Ascending aorta (tissue), 2 donors: ENCODE measurements around the gene MEIS2. TPM values are rescaled to one million over a fixed set of nuclear protein-coding genes. Genes with fewer than 3 reads are reported as not detected.

Source experiments
- DNase-seq, 2 donors: peaks; one replicate each; pipeline ENCODE4 v3.0.0-alpha.2; 2019; ENCODE audit warnings: low spot score in 2 of 2
- H3K27ac ChIP-seq, 2 donors: fragments of 200-600 bp; sonication (generic); one replicate each; pipeline ENCODE4 v1.5.1; 2016 to 2017; ENCODE audit warnings: mild to moderate bottlenecking in 1 of 2
- H3K27me3 ChIP-seq: fragments of 200-600 bp; sonication (generic); one replicate; pipeline ENCODE4 v1.5.1; 2017
- H3K36me3 ChIP-seq, 2 donors: fragments of 200-600 bp; sonication (generic); one replicate each; pipeline ENCODE4 v1.5.1; 2016
- H3K4me1 ChIP-seq, 2 donors: fragments of 200-600 bp; sonication (generic); one replicate each; pipeline ENCODE4 v1.5.1; 2016 to 2017; ENCODE audit warnings: mild to moderate bottlenecking in 1 of 2
- H3K4me3 ChIP-seq, 2 donors: fragments of 200-600 bp; sonication (generic); one replicate each; pipeline ENCODE4 v1.5.1; 2016 to 2017; ENCODE audit warnings: mild to moderate bottlenecking in 1 of 2
- H3K9me3 ChIP-seq, 2 donors: fragments of 200-600 bp; sonication (generic); one replicate each; pipeline ENCODE4 v1.5.1; 2016
- CTCF ChIP-seq, 3 experiments: fragments of 200-600 bp in 2 of 3; fragments of 450-650 bp in 1 of 3; sonication (generic) in 2 of 3; IDR thresholded peaks; one replicate each; pipeline ENCODE4 v1.5.1; 2016 to 2019; ENCODE audit warnings: antibody characterized with exemption in 3 of 3, mild to moderate bottlenecking in 1 of 3, moderate library complexity in 1 of 3
- intact Hi-C: fragments of 100-400 bp; cut with DNase I; formaldehyde crosslinking; loops from one replicate; pipeline ENCODE4 v1.15.1; 2023
- total RNA-seq: library from RNA; depleted of rRNA; stranded (reverse); fragments of >200 nt; gene quantifications from one replicate; pipeline ENCODE4 v1.1.0, GENCODE V29; 2016

The MEIS2 gene
- total RNA-seq, 1 donor from 2014 or later, result 11.5 TPM

GRCh38 chr15:37102305-37103162 is 2.2 kb upstream of the MEIS2 start:
- Histone ChIP-seq H3K4me1 (peaks cover 0 to 3% of the 10 kb centered on the region in 2 donors), H3K27me3 (no peaks in the 10 kb centered on the region), H3K9me3 (no peaks in the 10 kb centered on the region), H3K36me3 (no peaks in the 10 kb centered on the region), H3K4me3 (peak overlapping the region; percentile 66 to 81), H3K27ac (peak overlapping the region; percentile 94 to 96)
- intact Hi-C loops, result loop anchor here (10.0 kb wide), 2 partner anchors 748 to 1348 kb away; no protein-coding TSS in a partner anchor
- no peak for DNase-seq
- TF ChIP-seq CTCF (IDR thresholded peaks at IDR 0.05), result no peak

GRCh38 chr15:37101980-37102304 is 1.6 kb upstream of the MEIS2 start:
- Histone ChIP-seq H3K9me3 (no peaks in the 10 kb centered on the region), H3K36me3 (no peaks in the 10 kb centered on the region), H3K27ac (peak overlapping the region; percentile 94 to 96), H3K27me3 (no peaks in the 10 kb centered on the region), H3K4me3 (peak overlapping the region; percentile 66 to 81), H3K4me1 (peaks cover 0 to 3% of the 10 kb centered on the region in 2 donors)
- intact Hi-C loops, result loop anchor here (2.0 to 10.0 kb wide), 3 partner anchors 747 to 1411 kb away; no protein-coding TSS in a partner anchor
- no peak for DNase-seq
- no peak for TF ChIP-seq CTCF (IDR thresholded peaks at IDR 0.05)

- peak overlapping the region; percentile 94 to 96 for H3K27ac ChIP-seq
- H3K36me3 ChIP-seq, result no peaks in the 10 kb centered on the region
- H3K9me3 ChIP-seq, result no peaks in the 10 kb centered on the region
- no peaks in the 10 kb centered on the region for H3K27me3 ChIP-seq
- H3K4me1 ChIP-seq, result peaks cover 0 to 3% of the 10 kb centered on the region in 2 donors
- intact Hi-C loops, result loop anchor here (2.0 to 10.0 kb wide), 3 partner anchors 746 to 1410 kb away; no protein-coding TSS in a partner anchor
- DNase-seq, result no peak
- H3K4me3 ChIP-seq, result peak overlapping the region; percentile 66 to 81
- TF ChIP-seq CTCF (IDR thresholded peaks at IDR 0.05), result no peak
Observed at GRCh38 chr15:37100966-37101215, 542 bp upstream of the MEIS2 start.

GRCh38 chr15:37099319-37100108 is 835 bp downstream of the MEIS2 start:
- H3K27ac ChIP-seq, result peak overlapping the region; percentile 94 to 96
- H3K4me1 ChIP-seq, result peaks cover 0 to 4% of the 10 kb centered on the region in 2 donors
- no peaks in the 10 kb centered on the region for H3K27me3 ChIP-seq
- intact Hi-C loops, result loop anchor here (2.0 to 10.0 kb wide), 8 partner anchors 497 to 1795 kb away; partner anchors contain the start of gene CDIN1
- H3K36me3 ChIP-seq, result no peaks in the 10 kb centered on the region
- H3K4me3 ChIP-seq, result peak overlapping the region; percentile 66 to 81
- H3K9me3 ChIP-seq, result no peaks in the 10 kb centered on the region
- no peak for TF ChIP-seq CTCF (IDR thresholded peaks at IDR 0.05)
- DNase-seq, result no peak

- no peaks in the 10 kb centered on the region for H3K9me3 ChIP-seq
- intact Hi-C loops, result loop anchor here (5.0 to 10.0 kb wide), 5 partner anchors 496 to 1794 kb away; partner anchors contain the start of gene CDIN1
- TF ChIP-seq CTCF (IDR thresholded peaks at IDR 0.05), result no peak
- peak overlapping the region; percentile 66 to 81 for H3K4me3 ChIP-seq
- H3K4me1 ChIP-seq, result peaks cover 0 to 10% of the 10 kb centered on the region in 2 donors
- H3K36me3 ChIP-seq, result no peaks in the 10 kb centered on the region
- peak overlapping the region; percentile 94 to 96 for H3K27ac ChIP-seq
- no peak for DNase-seq
- H3K27me3 ChIP-seq, result no peaks in the 10 kb centered on the region
Observed at GRCh38 chr15:37098468-37099318, 1.7 kb downstream of the MEIS2 start.
